ENCODE results near the gene ZMIZ1.

- TF ChIP-seq CTCF (IDR thresholded peaks at IDR 0.05): no peak
- TF ChIP-seq EP300 (IDR thresholded peaks at IDR 0.05): no peak
- TF ChIP-seq POLR2A (IDR thresholded peaks at IDR 0.05): no peak
Measured at GRCh38 chr10:79252450-79252849, 183.7 kb downstream of the ZMIZ1 start.

Measured in suprapubic skin (tissue), 3 donors.